H1 (cell line): ENCODE measurements around the gene CSN1S1. TPM values are rescaled to one million over a fixed set of nuclear protein-coding genes. Genes with fewer than 3 reads are reported as not detected.

ENCODE experiments used
- CTCF ChIA-PET: fragments of 300-600 bp; sonication (Branson Sonifier 250); formaldehyde crosslinking; loops from one replicate; lab custom pipeline; 2021; ENCODE audit not compliant: partially characterized antibody; lab: Charles Lee
- POLR2A ChIA-PET: fragments of 300-600 bp; sonication (Branson Sonifier 250); formaldehyde crosslinking; loops from one replicate; lab custom pipeline; 2021; ENCODE audit warnings: inconsistent platforms; ENCODE audit not compliant: partially characterized antibody; lab: Charles Lee
- DNase-seq, 2 experiments: peaks; one replicate each; pipeline versions ENCODE4 v3.0.0 to v3.0.0-alpha.2; 2010 to 2022; ENCODE audit warnings: low spot score in 2 of 2, low read depth in 1 of 2, mixed read lengths in 1 of 2
- FAIRE-seq: peaks from 2 replicates; lab custom pipeline; 2011; peaks lifted over from hg19 to GRCh38; lab: Jason Lieb, UNC
- H2AFZ ChIP-seq: 2 replicates; pipeline ENCODE4 v1.8.1; 2012; ENCODE audit warnings: low read length, inconsistent platforms
- H2AK5ac ChIP-seq: 2 replicates; pipeline ENCODE4 v1.6.1; 2013; ENCODE audit warnings: low read depth, low read length
- H2BK120ac ChIP-seq: replicated peaks from 2 replicates; pipeline ENCODE3; 2013; ENCODE audit warnings: low read depth, low read length, inconsistent platforms
- H2BK12ac ChIP-seq: 2 replicates; pipeline ENCODE4 v1.6.1; 2013; ENCODE audit warnings: low read depth, low read length
- H2BK15ac ChIP-seq: 2 replicates; pipeline ENCODE4 v1.6.1; 2013; ENCODE audit warnings: low read length
- H2BK20ac ChIP-seq: 2 replicates; pipeline ENCODE4 v1.6.1; 2013; ENCODE audit warnings: low read length
- H2BK5ac ChIP-seq: 2 replicates; pipeline ENCODE4 v1.6.1; 2013; ENCODE audit warnings: low read depth, low read length
- H3K14ac ChIP-seq: 2 replicates; pipeline ENCODE4 v1.6.1; 2013; ENCODE audit warnings: inconsistent platforms; ENCODE audit not compliant: insufficient read length
- H3K18ac ChIP-seq: 2 replicates; pipeline ENCODE4 v1.6.1; 2013; ENCODE audit warnings: low read length; ENCODE audit errors: extremely low read depth
- H3K23ac ChIP-seq: 2 replicates; pipeline ENCODE4 v1.6.1; 2013; ENCODE audit warnings: inconsistent platforms; ENCODE audit not compliant: insufficient read length
- H3K23me2 ChIP-seq: 2 replicates; pipeline ENCODE4 v1.6.1; 2013; ENCODE audit warnings: low read depth, low read length
- H3K27ac ChIP-seq: 2 replicates; pipeline ENCODE4 v1.6.1; 2011; ENCODE audit warnings: low read depth, low read length, inconsistent platforms
- H3K27me3 ChIP-seq, 4 experiments: replicated peaks in 1 of 4; 1 replicate in 1 of 4; 2 replicates in 3 of 4; pipeline versions ENCODE4 v1.6.1 to v1.8.1; 2011 to 2013; ENCODE audit warnings: low read length in 3 of 4, mild to moderate bottlenecking in 3 of 4, inconsistent platforms in 2 of 4, mixed read lengths in 2 of 4, moderate library complexity in 1 of 4; ENCODE audit not compliant: control insufficient read depth in 3 of 4, insufficient read depth in 3 of 4; ENCODE audit errors: extremely low read depth in 1 of 4
- H3K36me3 ChIP-seq, 4 experiments: 2 replicates each; pipeline versions ENCODE4 v1.6.1 to v1.8.1; 2011 to 2013; ENCODE audit warnings: mild to moderate bottlenecking in 4 of 4, low read length in 3 of 4, moderate library complexity in 2 of 4, control low read depth in 1 of 4, inconsistent platforms in 1 of 4; ENCODE audit not compliant: insufficient read depth in 4 of 4, control insufficient read depth in 2 of 4
- H3K4ac ChIP-seq: replicated peaks from 2 replicates; pipeline ENCODE3; 2013; ENCODE audit warnings: low read length, low read depth, mixed read lengths, inconsistent platforms; ENCODE audit not compliant: insufficient read length
- H3K4me1 ChIP-seq, 4 experiments: replicated peaks in 1 of 4; 1 replicate in 1 of 4; 2 replicates in 3 of 4; pipeline versions ENCODE4 v1.6.1 to v1.8.1; 2011 to 2013; ENCODE audit warnings: low read length in 3 of 4, inconsistent platforms in 2 of 4, mixed read lengths in 1 of 4; ENCODE audit not compliant: insufficient read depth in 4 of 4, control insufficient read depth in 3 of 4
- H3K4me2 ChIP-seq, 2 experiments: 2 replicates each; pipeline versions ENCODE4 v1.6.1 to v1.8.1; 2011 to 2013; ENCODE audit warnings: low read depth in 2 of 2, low read length in 2 of 2, control low read depth in 1 of 2, inconsistent platforms in 1 of 2, mild to moderate bottlenecking in 1 of 2; ENCODE audit not compliant: insufficient read depth in 1 of 2
- H3K4me3 ChIP-seq, 4 experiments: fragments of 200-600, 300-600 bp in 1 of 4; sonication (generic), shearing (Covaris generic), sonication (Bioruptor Twin) in 1 of 4; 2 replicates each; pipeline versions ENCODE4 v1.5.1 to v1.8.1; 2011 to 2016; ENCODE audit warnings: low read length in 4 of 4, low read depth in 3 of 4, control low read depth in 2 of 4, inconsistent platforms in 2 of 4, mild to moderate bottlenecking in 2 of 4, mixed read lengths in 1 of 4, moderate library complexity in 1 of 4; ENCODE audit not compliant: insufficient read depth in 2 of 4; ENCODE audit errors: extremely low read depth in 1 of 4
- H3K56ac ChIP-seq: replicated peaks from 2 replicates; pipeline ENCODE3; 2013; ENCODE audit warnings: low read depth, mild to moderate bottlenecking, mixed read lengths, low read length, inconsistent platforms; ENCODE audit not compliant: insufficient read length
- H3K79me1 ChIP-seq: 2 replicates; pipeline ENCODE4 v1.6.1; 2013; ENCODE audit warnings: low read depth, low read length, control low read depth
- H3K79me2 ChIP-seq, 2 experiments: 2 replicates each; pipeline versions ENCODE4 v1.6.1 to v1.8.1; 2012 to 2013; ENCODE audit warnings: low read length in 2 of 2, mild to moderate bottlenecking in 2 of 2, inconsistent platforms in 1 of 2; ENCODE audit not compliant: insufficient read depth in 2 of 2, control insufficient read depth in 1 of 2
- H3K9ac ChIP-seq, 4 experiments: replicated peaks in 1 of 4; 1 replicate in 1 of 4; 2 replicates in 3 of 4; pipeline versions ENCODE4 v1.6.1 to v1.8.1; 2011 to 2013; ENCODE audit warnings: low read depth in 3 of 4, low read length in 3 of 4, control low read depth in 2 of 4, mild to moderate bottlenecking in 2 of 4, moderate library complexity in 2 of 4, inconsistent platforms in 1 of 4; ENCODE audit errors: extremely low read depth in 1 of 4
- H3K9me3 ChIP-seq, 2 experiments: 2 replicates each; pipeline versions ENCODE4 v1.6.1 to v1.8.1; 2012 to 2013; ENCODE audit warnings: mild to moderate bottlenecking in 2 of 2, moderate library complexity in 2 of 2, control low read depth in 1 of 2, inconsistent platforms in 1 of 2, low read depth in 1 of 2, low read length in 1 of 2, mixed read lengths in 1 of 2; ENCODE audit not compliant: insufficient read depth in 2 of 2
- H4K20me1 ChIP-seq, 2 experiments: replicated peaks in 1 of 2; 2 replicates each; pipeline versions ENCODE3 to v1.8.1; 2011 to 2013; ENCODE audit warnings: inconsistent platforms in 2 of 2, low read length in 2 of 2, mild to moderate bottlenecking in 1 of 2; ENCODE audit not compliant: insufficient read depth in 2 of 2, control insufficient read depth in 1 of 2
- H4K5ac ChIP-seq: 2 replicates; pipeline ENCODE4 v1.6.1; 2013; ENCODE audit warnings: low read length, low read depth, mixed read lengths, inconsistent platforms; ENCODE audit not compliant: insufficient read length
- H4K8ac ChIP-seq: 2 replicates; pipeline ENCODE4 v1.8.0; 2013; ENCODE audit warnings: mild to moderate bottlenecking, moderate library complexity, low read length, inconsistent platforms; ENCODE audit not compliant: insufficient read depth; ENCODE audit errors: extremely low read depth
- H4K91ac ChIP-seq: replicated peaks from 2 replicates; pipeline ENCODE3; 2013; ENCODE audit warnings: low read length, mixed read lengths, inconsistent platforms; ENCODE audit not compliant: insufficient read length
- CHD2 ChIP-seq: IDR thresholded peaks from 2 replicates; pipeline ENCODE4 v1.6.1; 2012; ENCODE audit warnings: low read length, improper control_type of control experiment
- HDAC2 ChIP-seq, 2 experiments: fragments of 300-600 bp in 1 of 2; sonication (generic) in 1 of 2; IDR thresholded peaks; 2 replicates each; pipeline ENCODE4 v1.6.1; 2011 to 2012; ENCODE audit warnings: low read depth in 2 of 2, low read length in 2 of 2, mild to moderate bottlenecking in 2 of 2, moderate library complexity in 2 of 2, borderline replicate concordance in 1 of 2, inconsistent platforms in 1 of 2
- JUND ChIP-seq: IDR thresholded peaks from 2 replicates; pipeline ENCODE4 v1.6.1; 2011; ENCODE audit warnings: mild to moderate bottlenecking, improper control_type of control experiment, low read length
- RAD21 ChIP-seq, 2 experiments: IDR thresholded peaks in 1 of 2; conservative IDR thresholded peaks in 1 of 2; 2 replicates each; pipeline ENCODE4 v1.6.1; 2011; ENCODE audit warnings: low read depth in 2 of 2, low read length in 2 of 2, improper control_type of control experiment in 1 of 2, inconsistent platforms in 1 of 2, mild to moderate bottlenecking in 1 of 2, moderate library complexity in 1 of 2
- RFX5 ChIP-seq: IDR thresholded peaks from 2 replicates; pipeline ENCODE4 v1.6.1; 2011; ENCODE audit warnings: low read depth, low read length, improper control_type of control experiment, borderline replicate concordance
- SIN3A ChIP-seq, 2 experiments: IDR thresholded peaks in 1 of 2; conservative IDR thresholded peaks in 1 of 2; 2 replicates each; pipeline ENCODE4 v1.6.1; 2011 to 2012; ENCODE audit warnings: low read length in 2 of 2, improper control_type of control experiment in 1 of 2, low read depth in 1 of 2, mild to moderate bottlenecking in 1 of 2
- polyA plus RNA-seq, 7 experiments: library from polyadenylated mRNA; depleted of rRNA in 3 of 7; stranded (reverse) in 5 of 7; unstranded in 2 of 7; fragments of >200 nt in 5 of 7; fragments of 200-250 nt in 2 of 7; gene quantifications; 1 replicate in 5 of 7; 2 replicates in 1 of 7; 4 replicates in 1 of 7; pipeline versions ENCODE4 v1.2.1 to v1.2.3, GENCODE V29; 2011 to 2013; ENCODE audit warnings: missing spikeins in 2 of 7, mixed read lengths in 2 of 7
- total RNA-seq: library from RNA; stranded (reverse); fragmentation: NEBNext Ultra II Directional; extraction: Animal tissue kit (Norgen Biotek cat#: 25700); gene quantifications from 2 replicates; pipeline ENCODE4 v1.2.1, GENCODE V29; 2021
- TF ChIP-seq, protein P1 (sequence below), 3 experiments: IDR thresholded peaks; 1 replicate in 2 of 3; 2 replicates in 1 of 3; pipeline versions ENCODE4 v1.5.1 to v1.6.1; 2011; ENCODE audit warnings: low read length in 3 of 3, mild to moderate bottlenecking in 3 of 3, inconsistent platforms in 2 of 3, low read depth in 1 of 3, moderate library complexity in 1 of 3; ENCODE audit not compliant: insufficient read depth in 1 of 3; ENCODE audit errors: control extremely low read depth in 1 of 3

The CSN1S1 gene
- total and polyA plus RNA-seq, 2 of the 8 experiments (the other 6 are each of a cell fraction or from before 2014, with no cell fraction given), result not detected

- H3K4me1 ChIP-seq, result no peaks in the 10 kb centered on the region
- H4K8ac ChIP-seq, result no peak overlapping the region
- H3K27me3 ChIP-seq, result no peaks in the 10 kb centered on the region
- H3K27ac ChIP-seq, result no peak overlapping the region
- H3K23ac ChIP-seq, result no peak overlapping the region
- no peaks in the 10 kb centered on the region for H3K79me2 ChIP-seq
- H2BK5ac ChIP-seq, result no peak overlapping the region
- ChIA-PET CTCF (interaction anchor here (0.6 to 4.1 kb wide), 33 partner anchors 10 to 440 kb away, joined by 3 to 25 read pairs (median 4); no protein-coding TSS in a partner anchor), POLR2A (no interaction called here)
- no peak overlapping the region for H2AFZ ChIP-seq
- no peak overlapping the region for H2BK12ac ChIP-seq
- no peak overlapping the region for H3K9ac ChIP-seq
- no peak overlapping the region for H3K56ac ChIP-seq
- H2AK5ac ChIP-seq, result no peak overlapping the region
- H2BK20ac ChIP-seq, result no peak overlapping the region
- H2BK120ac ChIP-seq, result no peak overlapping the region
- TF ChIP-seq RFX5, result no peak
- TF ChIP-seq, protein P1, sequence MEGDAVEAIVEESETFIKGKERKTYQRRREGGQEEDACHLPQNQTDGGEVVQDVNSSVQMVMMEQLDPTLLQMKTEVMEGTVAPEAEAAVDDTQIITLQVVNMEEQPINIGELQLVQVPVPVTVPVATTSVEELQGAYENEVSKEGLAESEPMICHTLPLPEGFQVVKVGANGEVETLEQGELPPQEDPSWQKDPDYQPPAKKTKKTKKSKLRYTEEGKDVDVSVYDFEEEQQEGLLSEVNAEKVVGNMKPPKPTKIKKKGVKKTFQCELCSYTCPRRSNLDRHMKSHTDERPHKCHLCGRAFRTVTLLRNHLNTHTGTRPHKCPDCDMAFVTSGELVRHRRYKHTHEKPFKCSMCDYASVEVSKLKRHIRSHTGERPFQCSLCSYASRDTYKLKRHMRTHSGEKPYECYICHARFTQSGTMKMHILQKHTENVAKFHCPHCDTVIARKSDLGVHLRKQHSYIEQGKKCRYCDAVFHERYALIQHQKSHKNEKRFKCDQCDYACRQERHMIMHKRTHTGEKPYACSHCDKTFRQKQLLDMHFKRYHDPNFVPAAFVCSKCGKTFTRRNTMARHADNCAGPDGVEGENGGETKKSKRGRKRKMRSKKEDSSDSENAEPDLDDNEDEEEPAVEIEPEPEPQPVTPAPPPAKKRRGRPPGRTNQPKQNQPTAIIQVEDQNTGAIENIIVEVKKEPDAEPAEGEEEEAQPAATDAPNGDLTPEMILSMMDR (IDR thresholded peaks at IDR 0.05; ENCODE audit: control extremely low read depth in 1 of 3, insufficient read depth in 1 of 3, low read depth in 1 of 3, low read length in 3 of 3), result peak in 2 of 3 experiments; percentile 74 to 85; a peak in 3 of 4 replicates
- TF ChIP-seq HDAC2 (IDR thresholded peaks at IDR 0.05; ENCODE audit: borderline replicate concordance in 1 of 2, low read depth in 2 of 2, low read length in 2 of 2), result no peak
- TF ChIP-seq JUND, result no peak
- TF ChIP-seq SIN3A (conservative IDR thresholded peaks at IDR 0.05 in 1 of 2, IDR thresholded peaks at IDR 0.05 in 1 of 2; ENCODE audit: low read depth in 1 of 2, low read length in 2 of 2), result no peak
- no peak for TF ChIP-seq CHD2
- peak; percentile 97 for TF ChIP-seq RAD21 (IDR thresholded peaks at IDR 0.05 in 1 of 2, conservative IDR thresholded peaks at IDR 0.05 in 1 of 2; ENCODE audit: low read depth in 2 of 2, low read length in 2 of 2)
- H3K4me2 ChIP-seq, result no peak overlapping the region
- no peak overlapping the region for H3K14ac ChIP-seq
- no peak overlapping the region for H4K91ac ChIP-seq
- no peaks in the 10 kb centered on the region for H3K79me1 ChIP-seq
- no peak overlapping the region for H4K5ac ChIP-seq
- no peak overlapping the region for H3K18ac ChIP-seq
- H3K4ac ChIP-seq, result no peak overlapping the region
- H3K4me3 ChIP-seq, result no peak overlapping the region
- DNase-seq (no peak), FAIRE-seq (peak; percentile 52)
- peaks cover 7 to 13% of the 10 kb centered on the region in 2 experiments; a peak in 3 of 4 replicates for H3K9me3 ChIP-seq
- no peaks in the 10 kb centered on the region for H4K20me1 ChIP-seq
- no peaks in the 10 kb centered on the region for H3K36me3 ChIP-seq
- no peaks in the 10 kb centered on the region for H3K23me2 ChIP-seq
- H2BK15ac ChIP-seq, result no peak overlapping the region
Observed at GRCh38 chr4:69881173-69881773, 49.6 kb upstream of the CSN1S1 start.
